WTC11 (cell line): ENCODE measurements around the gene C16orf90. TPM values are rescaled to one million over a fixed set of nuclear protein-coding genes. Genes with fewer than 3 reads are reported as not detected.

Experiments used
- ATAC-seq: fragments of 200-7000 bp; cut with Tn5 transposase; 2 replicates; pipeline ENCODE4 v1.10.0; 2021; ENCODE audit warnings: mild to moderate bottlenecking, moderate library complexity
- CTCF ChIA-PET: fragments of 300-600 bp; sonication (Branson Sonifier 250); formaldehyde crosslinking; loops from one replicate; lab custom pipeline; 2021; ENCODE audit warnings: antibody characterized with exemption; lab: Charles Lee
- POLR2A ChIA-PET: fragments of 350-600 bp; sonication (Branson Sonifier 250); formaldehyde crosslinking; loops from one replicate; lab custom pipeline; 2021; ENCODE audit warnings: antibody characterized with exemption; lab: Charles Lee
- DNase-seq: peaks from one replicate; pipeline ENCODE4 v3.0.0; 2021; ENCODE audit warnings: low spot score
- H3K27ac Mint-ChIP-seq: 2 replicates; pipeline ENCODE4 v1.8.0; 2021; ENCODE audit warnings: mixed read lengths
- H3K27me3 Mint-ChIP-seq: 2 replicates; pipeline ENCODE4 v1.8.0; 2021; ENCODE audit warnings: low read depth, mild to moderate bottlenecking, moderate library complexity, mixed read lengths
- H3K36me3 Mint-ChIP-seq: 2 replicates; pipeline ENCODE4 v1.8.0; 2021; ENCODE audit warnings: mixed read lengths
- H3K4me1 Mint-ChIP-seq: 2 replicates; pipeline ENCODE4 v1.8.0; 2022; ENCODE audit warnings: mixed read lengths
- H3K4me3 Mint-ChIP-seq: 2 replicates; pipeline ENCODE4 v1.8.0; 2021; ENCODE audit warnings: mild to moderate bottlenecking, moderate library complexity, mixed read lengths
- H3K9me3 Mint-ChIP-seq: 2 replicates; pipeline ENCODE4 v1.8.0; 2021; ENCODE audit warnings: mixed read lengths
- ELF4 ChIP-seq: sonication (generic); formaldehyde crosslinking; IDR thresholded peaks from 2 replicates; pipeline ENCODE4 v1.8.1; 2022; ENCODE audit warnings: low read depth, mild to moderate bottlenecking, moderate library complexity, missing genetic modification reagents
- FOXK1 ChIP-seq: sonication (generic); formaldehyde crosslinking; IDR thresholded peaks from 2 replicates; pipeline ENCODE4 v1.8.0; 2022; ENCODE audit warnings: mild to moderate bottlenecking, moderate library complexity, missing genetic modification reagents
- GTF2I ChIP-seq: fragments of 250-450 bp; sonication (Bioruptor Pico); conservative IDR thresholded peaks from 2 replicates; pipeline ENCODE4 v1.4.0; 2021; ENCODE audit warnings: mild to moderate bottlenecking
- MXD4 ChIP-seq: fragments of 250-450 bp; sonication (Bioruptor Pico); IDR thresholded peaks from 2 replicates; pipeline ENCODE4 v1.8.0; 2021; ENCODE audit warnings: mild to moderate bottlenecking, moderate library complexity, borderline replicate concordance
- MYBL2 ChIP-seq: sonication (generic); formaldehyde crosslinking; IDR thresholded peaks from 2 replicates; pipeline ENCODE4 v1.8.1; 2023; ENCODE audit warnings: mild to moderate bottlenecking, moderate library complexity, missing genetic modification reagents
- NFATC4 ChIP-seq: fragments of 250-450 bp; sonication (Bioruptor Pico); IDR thresholded peaks from 2 replicates; pipeline ENCODE4 v1.9.0; 2021; ENCODE audit warnings: mild to moderate bottlenecking
- SMAD3 ChIP-seq: sonication (generic); formaldehyde crosslinking; IDR thresholded peaks from 2 replicates; pipeline ENCODE4 v1.8.0; 2022; ENCODE audit warnings: missing genetic modification reagents, mild to moderate bottlenecking, borderline replicate concordance
- TP53 ChIP-seq: sonication (generic); formaldehyde crosslinking; IDR thresholded peaks from 2 replicates; pipeline ENCODE4 v1.8.1; 2023; ENCODE audit warnings: mild to moderate bottlenecking, missing genetic modification reagents
- ZNF121 ChIP-seq: sonication (generic); formaldehyde crosslinking; IDR thresholded peaks from 2 replicates; pipeline ENCODE4 v1.8.0; 2023; ENCODE audit warnings: missing genetic modification reagents
- ZNF317 ChIP-seq: sonication (generic); formaldehyde crosslinking; IDR thresholded peaks from 2 replicates; pipeline ENCODE4 v1.8.1; 2023; ENCODE audit warnings: low read depth, mild to moderate bottlenecking, moderate library complexity, missing genetic modification reagents, borderline replicate concordance
- total RNA-seq: library from RNA; stranded (reverse); gene quantifications from 3 replicates; pipeline ENCODE4 v1.2.3, GENCODE V29; 2021
- TF ChIP-seq, protein P1 (sequence below): fragments of 200-600 bp; IDR thresholded peaks from 2 replicates; pipeline ENCODE4 v1.8.0; 2022; ENCODE audit warnings: antibody characterized with exemption
- TF ChIP-seq, protein P2 (sequence below): sonication (generic); formaldehyde crosslinking; IDR thresholded peaks from 2 replicates; pipeline ENCODE4 v1.8.1; 2023; ENCODE audit warnings: mild to moderate bottlenecking, missing genetic modification reagents, moderate library complexity
- TF ChIP-seq, protein P3 (sequence below): fragments of 250-450 bp; sonication (Bioruptor Pico); IDR thresholded peaks from 2 replicates; pipeline ENCODE4 v1.9.0; 2021; ENCODE audit warnings: mild to moderate bottlenecking
- TF ChIP-seq, protein P4 (sequence below): fragments of 250-450 bp; sonication (Bioruptor Pico); IDR thresholded peaks from 2 replicates; pipeline ENCODE4 v1.9.0; 2021; ENCODE audit warnings: moderate library complexity, mild to moderate bottlenecking, inconsistent platforms, borderline replicate concordance
- TF ChIP-seq, protein P5 (sequence below): sonication (generic); formaldehyde crosslinking; IDR thresholded peaks from 2 replicates; pipeline ENCODE4 v1.8.1; 2022; ENCODE audit warnings: low read depth, missing genetic modification reagents, borderline replicate concordance
- TF ChIP-seq, protein P6 (sequence below): fragments of 250-450 bp; sonication (Bioruptor Pico); IDR thresholded peaks from 2 replicates; pipeline ENCODE4 v1.9.0; 2021; ENCODE audit warnings: mild to moderate bottlenecking

The C16orf90 gene
- total RNA-seq, 1 experiment from 2014 or later, result not detected

DNA sequence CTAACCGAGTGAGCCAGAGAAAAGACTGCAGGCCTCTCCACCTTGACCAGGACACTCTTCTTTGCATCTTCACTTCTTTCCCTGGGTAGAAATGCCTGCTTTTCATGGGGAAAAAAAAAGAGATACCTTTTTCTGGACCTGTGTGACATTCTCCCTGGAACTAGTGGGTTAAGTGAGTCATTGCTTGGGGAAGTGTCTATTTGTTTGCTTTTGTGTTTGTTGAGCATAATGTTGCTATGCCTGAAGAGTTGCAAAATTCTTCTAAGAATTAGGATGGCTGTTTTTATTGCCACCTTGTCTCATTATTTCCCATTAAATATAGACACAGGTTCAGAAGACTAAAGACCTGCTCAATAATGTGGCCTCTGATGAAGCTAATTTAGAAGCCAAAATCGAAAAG lies 24.3 kb upstream of the C16orf90 start:
- no peak overlapping the region for H3K27ac Mint-ChIP-seq
- no peaks in the 10 kb centered on the region for H3K9me3 Mint-ChIP-seq
- TF ChIP-seq, protein P1, sequence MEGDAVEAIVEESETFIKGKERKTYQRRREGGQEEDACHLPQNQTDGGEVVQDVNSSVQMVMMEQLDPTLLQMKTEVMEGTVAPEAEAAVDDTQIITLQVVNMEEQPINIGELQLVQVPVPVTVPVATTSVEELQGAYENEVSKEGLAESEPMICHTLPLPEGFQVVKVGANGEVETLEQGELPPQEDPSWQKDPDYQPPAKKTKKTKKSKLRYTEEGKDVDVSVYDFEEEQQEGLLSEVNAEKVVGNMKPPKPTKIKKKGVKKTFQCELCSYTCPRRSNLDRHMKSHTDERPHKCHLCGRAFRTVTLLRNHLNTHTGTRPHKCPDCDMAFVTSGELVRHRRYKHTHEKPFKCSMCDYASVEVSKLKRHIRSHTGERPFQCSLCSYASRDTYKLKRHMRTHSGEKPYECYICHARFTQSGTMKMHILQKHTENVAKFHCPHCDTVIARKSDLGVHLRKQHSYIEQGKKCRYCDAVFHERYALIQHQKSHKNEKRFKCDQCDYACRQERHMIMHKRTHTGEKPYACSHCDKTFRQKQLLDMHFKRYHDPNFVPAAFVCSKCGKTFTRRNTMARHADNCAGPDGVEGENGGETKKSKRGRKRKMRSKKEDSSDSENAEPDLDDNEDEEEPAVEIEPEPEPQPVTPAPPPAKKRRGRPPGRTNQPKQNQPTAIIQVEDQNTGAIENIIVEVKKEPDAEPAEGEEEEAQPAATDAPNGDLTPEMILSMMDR, result no peak
- no peak for TF ChIP-seq GTF2I (CRISPR knock-in tag)
- TF ChIP-seq ZNF121, result no peak
- no peak for TF ChIP-seq TP53 (CRISPR knock-in tag)
- no peak for TF ChIP-seq FOXK1 (CRISPR knock-in tag)
- TF ChIP-seq, protein P2, sequence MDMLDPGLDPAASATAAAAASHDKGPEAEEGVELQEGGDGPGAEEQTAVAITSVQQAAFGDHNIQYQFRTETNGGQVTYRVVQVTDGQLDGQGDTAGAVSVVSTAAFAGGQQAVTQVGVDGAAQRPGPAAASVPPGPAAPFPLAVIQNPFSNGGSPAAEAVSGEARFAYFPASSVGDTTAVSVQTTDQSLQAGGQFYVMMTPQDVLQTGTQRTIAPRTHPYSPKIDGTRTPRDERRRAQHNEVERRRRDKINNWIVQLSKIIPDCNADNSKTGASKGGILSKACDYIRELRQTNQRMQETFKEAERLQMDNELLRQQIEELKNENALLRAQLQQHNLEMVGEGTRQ, result no peak
- no peak for TF ChIP-seq MYBL2
- TF ChIP-seq NFATC4, result no peak
- TF ChIP-seq, protein P3, sequence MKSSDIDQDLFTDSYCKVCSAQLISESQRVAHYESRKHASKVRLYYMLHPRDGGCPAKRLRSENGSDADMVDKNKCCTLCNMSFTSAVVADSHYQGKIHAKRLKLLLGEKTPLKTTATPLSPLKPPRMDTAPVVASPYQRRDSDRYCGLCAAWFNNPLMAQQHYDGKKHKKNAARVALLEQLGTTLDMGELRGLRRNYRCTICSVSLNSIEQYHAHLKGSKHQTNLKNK (CRISPR knock-in tag), result no peak
- TF ChIP-seq MXD4 (CRISPR knock-in tag), result no peak
- no peak for TF ChIP-seq ELF4
- TF ChIP-seq, protein P4, sequence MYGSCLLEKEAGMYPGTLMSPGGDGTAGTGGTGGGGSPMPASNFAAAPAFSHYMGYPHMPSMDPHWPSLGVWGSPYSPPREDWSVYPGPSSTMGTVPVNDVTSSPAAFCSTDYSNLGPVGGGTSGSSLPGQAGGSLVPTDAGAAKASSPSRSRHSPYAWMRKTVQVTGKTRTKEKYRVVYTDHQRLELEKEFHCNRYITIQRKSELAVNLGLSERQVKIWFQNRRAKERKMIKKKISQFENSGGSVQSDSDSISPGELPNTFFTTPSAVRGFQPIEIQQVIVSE (CRISPR knock-in tag), result no peak
- no peak for TF ChIP-seq SMAD3 (CRISPR knock-in tag)
- TF ChIP-seq, protein P5, sequence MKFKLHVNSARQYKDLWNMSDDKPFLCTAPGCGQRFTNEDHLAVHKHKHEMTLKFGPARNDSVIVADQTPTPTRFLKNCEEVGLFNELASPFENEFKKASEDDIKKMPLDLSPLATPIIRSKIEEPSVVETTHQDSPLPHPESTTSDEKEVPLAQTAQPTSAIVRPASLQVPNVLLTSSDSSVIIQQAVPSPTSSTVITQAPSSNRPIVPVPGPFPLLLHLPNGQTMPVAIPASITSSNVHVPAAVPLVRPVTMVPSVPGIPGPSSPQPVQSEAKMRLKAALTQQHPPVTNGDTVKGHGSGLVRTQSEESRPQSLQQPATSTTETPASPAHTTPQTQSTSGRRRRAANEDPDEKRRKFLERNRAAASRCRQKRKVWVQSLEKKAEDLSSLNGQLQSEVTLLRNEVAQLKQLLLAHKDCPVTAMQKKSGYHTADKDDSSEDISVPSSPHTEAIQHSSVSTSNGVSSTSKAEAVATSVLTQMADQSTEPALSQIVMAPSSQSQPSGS (CRISPR knock-in tag), result no peak
- TF ChIP-seq, protein P6, sequence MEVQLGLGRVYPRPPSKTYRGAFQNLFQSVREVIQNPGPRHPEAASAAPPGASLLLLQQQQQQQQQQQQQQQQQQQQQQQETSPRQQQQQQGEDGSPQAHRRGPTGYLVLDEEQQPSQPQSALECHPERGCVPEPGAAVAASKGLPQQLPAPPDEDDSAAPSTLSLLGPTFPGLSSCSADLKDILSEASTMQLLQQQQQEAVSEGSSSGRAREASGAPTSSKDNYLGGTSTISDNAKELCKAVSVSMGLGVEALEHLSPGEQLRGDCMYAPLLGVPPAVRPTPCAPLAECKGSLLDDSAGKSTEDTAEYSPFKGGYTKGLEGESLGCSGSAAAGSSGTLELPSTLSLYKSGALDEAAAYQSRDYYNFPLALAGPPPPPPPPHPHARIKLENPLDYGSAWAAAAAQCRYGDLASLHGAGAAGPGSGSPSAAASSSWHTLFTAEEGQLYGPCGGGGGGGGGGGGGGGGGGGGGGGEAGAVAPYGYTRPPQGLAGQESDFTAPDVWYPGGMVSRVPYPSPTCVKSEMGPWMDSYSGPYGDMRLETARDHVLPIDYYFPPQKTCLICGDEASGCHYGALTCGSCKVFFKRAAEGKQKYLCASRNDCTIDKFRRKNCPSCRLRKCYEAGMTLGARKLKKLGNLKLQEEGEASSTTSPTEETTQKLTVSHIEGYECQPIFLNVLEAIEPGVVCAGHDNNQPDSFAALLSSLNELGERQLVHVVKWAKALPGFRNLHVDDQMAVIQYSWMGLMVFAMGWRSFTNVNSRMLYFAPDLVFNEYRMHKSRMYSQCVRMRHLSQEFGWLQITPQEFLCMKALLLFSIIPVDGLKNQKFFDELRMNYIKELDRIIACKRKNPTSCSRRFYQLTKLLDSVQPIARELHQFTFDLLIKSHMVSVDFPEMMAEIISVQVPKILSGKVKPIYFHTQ (CRISPR knock-in tag), result no peak
- ChIA-PET POLR2A (no interaction called here), CTCF (no interaction called here)
- ATAC-seq (no peak), DNase-seq (no peak)
- H3K4me3 Mint-ChIP-seq, result no peak overlapping the region
- peaks cover 2% of the 10 kb centered on the region; the same call in 1 of the 2 replicates for H3K4me1 Mint-ChIP-seq
- H3K27me3 Mint-ChIP-seq, result no peaks in the 10 kb centered on the region
- peaks cover 24% of the 10 kb centered on the region for H3K36me3 Mint-ChIP-seq

DNA sequence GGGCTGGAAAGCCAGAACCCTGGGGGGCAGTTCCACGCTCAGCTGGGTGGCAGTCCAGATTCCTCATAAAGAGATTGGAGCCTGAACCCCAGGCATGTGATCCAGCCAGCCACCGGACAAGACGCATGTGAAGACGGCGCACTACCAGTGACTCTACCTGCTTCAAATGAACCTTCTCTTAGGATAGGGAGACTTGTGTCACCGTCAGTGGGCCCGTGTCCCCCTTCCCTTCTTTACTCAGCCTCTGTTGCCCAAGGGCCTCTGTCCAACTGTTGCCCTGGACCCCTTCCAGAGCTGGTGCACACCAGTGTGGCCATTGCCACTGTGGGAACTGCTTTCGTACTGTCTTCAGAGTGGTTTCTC lies 23.7 kb upstream of the C16orf90 start:
- POLR2A ChIA-PET, result no interaction called here
- CTCF ChIA-PET, result no interaction called here
- Mint-ChIP-seq H3K4me3 (no peak overlapping the region), H3K36me3 (peaks cover 28% of the 10 kb centered on the region), H3K27me3 (no peaks in the 10 kb centered on the region), H3K4me1 (peaks cover 2% of the 10 kb centered on the region; the same call in 1 of the 2 replicates), H3K27ac (no peak overlapping the region), H3K9me3 (no peaks in the 10 kb centered on the region)
- TF ChIP-seq, protein P6 (CRISPR knock-in tag), result no peak
- TF ChIP-seq TP53 (CRISPR knock-in tag) (no peak), ZNF317 (CRISPR knock-in tag) (no peak)
- DNase-seq, result no peak
- ATAC-seq, result no peak
